HEK293T (cell line): ENCODE measurements around the gene GMCL2.

ENCODE experiments used
- ELF4 ChIP-seq: fragments of 450-650 bp; IDR thresholded peaks from 2 replicates; pipeline ENCODE4 v1.6.1; 2017; ENCODE audit warnings: antibody characterized with exemption
- NFRKB ChIP-seq: fragments of 450-650 bp; IDR thresholded peaks from 2 replicates; pipeline ENCODE4 v1.6.1; 2016; ENCODE audit warnings: mild to moderate bottlenecking, moderate library complexity
- PKNOX1 ChIP-seq: fragments of 450-650 bp; IDR thresholded peaks from 2 replicates; pipeline ENCODE4 v1.6.1; 2016

GRCh38 chr5:178209334-178210072, 22.3 kb upstream of the GMCL2 start:
- TF ChIP-seq PKNOX1 (no peak), NFRKB (no peak), ELF4 (no peak; the same call in 1 of the 2 replicates)
